ENCODE data around the gene ZDHHC16.

DNA sequence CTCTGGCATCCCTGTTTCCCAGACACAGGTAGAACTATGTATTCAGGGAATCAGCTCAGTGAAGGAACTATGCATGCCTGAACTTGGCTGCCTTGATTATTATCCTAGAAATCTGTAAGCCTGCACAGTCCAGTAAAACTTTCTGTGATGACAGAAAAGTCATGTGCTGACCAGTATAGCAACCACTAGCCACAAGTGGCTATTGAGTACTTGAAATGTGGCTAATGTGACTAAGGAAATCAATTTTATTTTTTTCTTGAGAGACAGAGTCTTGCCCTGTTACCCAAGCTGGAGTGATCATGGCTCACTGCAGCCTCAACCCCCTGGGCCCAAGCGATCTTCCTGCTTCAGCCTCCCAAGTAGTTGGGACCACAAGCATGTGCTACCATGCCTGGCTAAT, 3.7 kb upstream of the ZDHHC16 start:
- TF ChIP-seq CTCF (IDR thresholded peaks at IDR 0.05) = no peak
- TF ChIP-seq EP300 (IDR thresholded peaks at IDR 0.05) = no peak

Data from upper lobe of left lung (tissue), 4 donors.